ENCODE results near the gene HIP1. TPM values are rescaled to one million over a fixed set of nuclear protein-coding genes. Genes with fewer than 3 reads are reported as not detected.
"Not testable (repeated sequence)": the region's sequence is repeated elsewhere in the genome, so short reads cannot be mapped to it uniquely, and the experiment has no call there.

Gene HIP1
- total RNA-seq, 2 experiments from 2014 or later: 5.5 to 5.7 TPM

DNA sequence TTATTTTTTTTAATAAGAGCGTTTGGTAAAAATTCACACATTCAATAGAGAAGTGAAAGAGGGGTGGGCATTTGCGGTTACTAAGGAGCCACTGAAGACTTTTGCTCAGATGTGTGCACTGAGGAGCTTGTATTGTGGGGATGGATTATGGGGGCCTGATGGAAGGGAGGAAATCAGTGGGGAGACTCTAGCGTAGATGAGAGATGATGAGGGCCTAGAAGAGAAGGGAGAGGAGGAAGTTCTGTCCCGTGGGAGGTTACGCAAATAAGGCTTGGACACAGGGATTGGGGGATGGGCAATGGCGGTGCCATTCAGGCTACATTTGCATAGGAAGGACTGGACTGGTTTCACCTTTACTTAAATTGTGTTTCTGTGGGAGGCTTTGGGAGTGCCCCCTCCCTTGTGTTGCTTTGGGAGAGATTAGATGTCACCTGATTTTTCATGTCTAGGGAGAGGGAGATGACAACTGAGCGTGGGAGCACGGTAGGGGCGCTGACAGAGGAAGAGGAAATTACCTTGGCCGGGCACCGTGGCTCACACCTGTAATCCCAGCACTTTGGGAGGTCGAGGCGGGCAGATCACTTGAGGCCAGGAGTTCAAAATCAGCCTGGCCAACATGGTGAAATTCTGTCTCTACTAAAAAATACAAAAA lies 2.2 kb upstream of the HIP1 start:
- ChIA-PET POLR2A (no interaction called here), CTCF (interaction anchor here (1.1 kb wide), 1 partner anchor 15 kb away, joined by 3 read pairs; no protein-coding TSS in a partner anchor)

DNA sequence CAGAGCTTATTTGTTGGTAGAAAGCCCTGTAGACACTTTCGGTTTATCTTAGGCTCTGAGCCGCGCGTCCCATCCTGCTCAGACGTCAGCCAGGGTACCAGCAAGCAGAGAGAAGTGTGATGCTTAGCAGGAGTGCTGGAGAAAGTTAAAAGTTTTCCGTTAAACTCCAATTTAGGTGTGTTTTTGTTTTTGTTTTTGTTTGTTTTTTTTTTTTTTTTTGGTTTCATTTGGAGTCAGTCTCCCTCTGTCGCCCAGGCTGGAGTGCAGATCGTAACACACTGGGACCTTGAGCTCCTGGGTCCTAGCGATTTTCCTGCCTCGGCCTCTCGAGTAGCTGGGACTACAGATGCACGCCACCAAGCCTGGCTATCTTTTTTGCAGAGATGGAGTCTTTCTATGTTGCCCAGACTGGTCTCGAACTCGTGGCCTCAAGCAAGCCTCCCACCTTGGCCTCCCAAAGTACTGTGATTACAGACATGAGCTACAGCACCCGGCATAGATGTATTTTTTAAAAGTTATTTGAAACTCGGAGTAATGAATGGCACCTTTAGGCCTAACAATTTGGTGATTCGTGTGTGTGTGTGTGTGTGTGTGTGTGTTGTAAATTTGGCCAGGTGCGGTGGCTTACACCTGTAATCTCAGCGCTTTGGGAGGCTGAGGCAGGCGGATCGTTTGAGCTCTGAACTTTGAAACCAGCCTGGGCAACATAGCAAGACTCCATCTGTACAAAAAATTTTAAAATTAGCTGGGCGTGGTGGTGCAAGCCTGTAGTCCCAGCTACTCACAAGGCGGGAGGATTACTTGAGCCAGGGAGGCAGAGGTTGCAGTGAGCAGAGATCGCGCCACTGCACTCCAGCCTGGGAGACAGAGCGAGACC lies 1.3 kb upstream of the HIP1 start:
- CTCF ChIA-PET: interaction anchor here (0.6 to 1.2 kb wide), 5 partner anchors 9 to 426 kb away, joined by 3 to 7 read pairs (median 3); no protein-coding TSS in a partner anchor
- POLR2A ChIA-PET: interaction anchor here (0.7 kb wide), 1 partner anchor 254 kb away, joined by 5 read pairs; no protein-coding TSS in a partner anchor

DNA sequence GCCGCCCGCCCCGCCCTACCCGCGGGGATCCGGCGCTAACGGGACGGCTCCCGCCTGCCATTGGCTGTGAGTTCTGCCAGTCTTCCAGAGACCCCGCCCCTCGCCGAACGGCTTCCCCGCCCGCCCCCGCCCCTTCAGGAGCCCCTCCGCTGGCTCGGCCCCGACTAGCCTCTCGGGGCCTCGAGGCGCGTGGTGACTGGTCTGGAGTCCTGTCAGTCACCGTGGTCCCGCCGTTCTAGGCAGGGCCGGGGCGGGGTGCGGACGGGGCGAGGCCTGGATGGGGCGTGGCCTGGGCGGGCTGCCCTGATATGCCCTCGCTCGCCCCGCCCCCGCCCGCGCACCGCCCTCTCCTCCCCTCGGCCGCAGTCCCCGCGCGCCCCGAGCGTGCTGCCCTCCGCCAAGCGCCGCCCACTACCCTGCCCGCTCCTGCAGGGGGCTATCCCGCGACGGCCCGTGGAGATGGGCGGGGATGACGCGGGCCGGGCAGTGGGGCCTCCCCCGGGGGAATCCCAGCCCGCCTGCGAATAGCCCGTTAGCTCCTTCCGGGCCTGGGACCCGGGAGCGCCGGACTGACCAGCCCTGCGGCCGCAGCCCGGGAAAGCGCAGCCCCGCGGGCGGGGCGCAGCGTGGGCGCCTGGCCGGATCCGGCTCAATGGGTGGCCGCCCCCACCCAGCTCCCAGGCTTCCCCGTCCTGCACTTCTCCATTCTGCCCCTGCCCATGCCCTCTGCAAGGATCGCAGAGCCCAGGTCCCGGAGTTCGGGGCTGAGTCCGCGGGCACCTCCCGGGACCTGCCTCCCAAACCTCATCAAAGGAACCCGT lies 444 bp upstream of the HIP1 start:
- CTCF ChIA-PET: interaction anchor here (0.7 to 1.2 kb wide), 2 partner anchors 16 to 427 kb away, joined by 3 to 5 read pairs; no protein-coding TSS in a partner anchor
- POLR2A ChIA-PET: no interaction called here

DNA sequence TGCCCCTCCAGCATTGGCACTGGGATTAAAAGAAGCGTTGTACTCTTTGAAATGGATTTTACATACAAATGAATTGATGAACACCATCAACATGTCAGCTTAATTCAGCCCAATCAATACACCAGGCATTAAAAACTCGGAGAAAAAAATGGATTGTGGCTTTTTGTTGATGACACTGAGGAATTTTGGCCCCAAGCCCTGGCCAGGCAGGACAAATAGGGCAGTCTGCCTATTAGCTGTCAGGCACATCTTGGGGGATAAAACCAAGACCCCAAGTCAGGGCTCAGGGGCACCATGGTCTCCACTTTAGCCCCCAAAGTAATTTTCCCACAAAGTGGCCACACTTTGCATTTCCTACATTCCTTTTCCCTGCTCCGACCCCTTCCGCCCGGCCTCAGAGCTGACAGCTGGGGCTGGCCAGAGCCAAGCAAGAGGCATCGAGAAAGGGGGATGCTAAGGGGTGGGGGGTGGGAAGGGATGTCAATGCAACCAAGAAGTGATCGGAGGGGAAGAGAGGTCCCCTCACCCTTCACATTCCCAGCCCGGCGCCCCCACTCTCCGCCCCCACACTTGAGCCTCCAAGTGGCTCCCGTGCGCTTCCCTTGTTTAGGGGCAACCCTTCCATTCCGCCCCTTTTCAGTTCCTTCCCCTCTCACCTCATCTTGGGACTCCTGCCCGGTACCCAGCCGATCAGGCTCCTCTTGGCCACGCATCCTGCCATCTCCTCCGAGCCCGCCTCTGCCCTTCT lies 711 bp downstream of the HIP1 start:
- CTCF ChIA-PET: no interaction called here

DNA sequence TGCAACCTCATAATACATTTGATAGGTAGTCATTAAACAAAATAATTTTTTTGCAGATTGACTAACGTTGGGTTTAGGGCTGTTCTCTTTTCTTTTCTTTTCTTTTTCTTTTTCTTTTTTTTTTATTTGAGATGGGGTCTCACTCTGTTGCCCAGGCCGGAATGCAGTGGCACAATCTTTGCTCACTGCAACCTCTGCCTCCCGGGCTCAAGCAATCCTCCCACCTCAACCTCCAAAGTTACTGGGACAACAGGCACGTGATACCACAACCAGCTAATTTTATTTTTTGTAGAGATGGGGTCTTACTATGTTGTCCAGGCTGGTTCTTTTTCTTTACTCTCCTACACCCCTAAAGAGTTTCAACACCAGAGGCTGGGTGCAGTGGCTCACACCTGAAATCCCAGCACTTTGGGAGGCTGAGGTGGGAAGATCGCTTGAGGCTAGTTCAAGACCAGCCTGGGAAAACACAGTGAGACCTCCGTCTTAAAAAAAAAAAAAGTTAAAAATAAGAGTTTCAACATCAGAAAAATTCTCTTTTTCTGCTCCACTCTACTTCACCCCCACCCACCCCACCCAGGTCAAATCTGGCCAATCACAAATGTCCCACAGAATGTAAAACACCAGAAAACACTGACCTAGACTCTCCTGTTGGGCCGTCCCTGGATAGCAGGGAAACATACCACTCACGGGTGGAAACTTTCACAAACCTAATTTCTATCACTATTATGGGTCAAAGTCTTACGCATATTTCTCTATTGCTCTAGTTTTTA lies 3.0 kb downstream of the HIP1 start:
- ChIA-PET CTCF (no interaction called here), POLR2A (no interaction called here)

More for the DNA sequence above, 711 bp downstream of the HIP1 start:
- POLR2A ChIA-PET: no interaction called here

DNA sequence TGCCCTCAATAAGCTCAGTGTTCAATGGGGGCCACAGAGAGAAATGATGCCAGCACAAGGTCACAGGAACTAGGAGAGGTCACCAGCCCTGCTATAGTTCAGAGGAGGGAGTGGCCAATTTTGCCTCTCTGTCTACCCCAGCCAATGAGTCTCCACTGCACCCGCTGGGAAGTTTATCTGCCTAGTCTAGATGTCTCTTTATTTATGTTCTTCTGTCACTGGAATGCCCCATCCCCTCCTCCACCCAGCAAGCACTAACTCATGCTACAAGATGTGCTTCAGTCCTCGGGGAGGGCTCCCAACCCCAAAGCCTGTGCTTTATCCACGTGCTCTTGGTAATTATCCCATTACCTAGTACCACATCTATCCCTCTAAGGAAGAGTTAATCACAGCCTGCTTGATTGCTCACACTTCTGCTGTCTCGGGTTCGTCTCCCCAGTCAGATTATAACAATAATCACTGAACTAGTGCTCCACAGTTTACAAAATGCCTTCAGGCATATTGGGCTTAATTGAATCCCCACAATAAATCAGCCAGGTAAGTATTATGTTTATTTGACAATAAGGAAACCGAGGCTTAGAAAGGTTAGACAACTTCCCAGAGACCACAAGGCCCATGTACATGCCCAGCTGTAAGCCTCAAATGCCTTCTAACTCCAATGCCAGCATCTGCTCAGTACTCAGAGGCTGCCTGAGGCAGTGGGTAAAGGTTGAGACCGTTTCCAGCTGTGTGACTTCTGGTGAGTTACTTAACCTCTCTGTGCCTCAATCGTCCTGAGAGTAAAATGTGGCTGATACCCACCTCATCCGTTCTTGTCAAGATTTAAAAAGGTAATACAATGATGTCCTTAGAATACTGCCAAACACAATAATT lies 3.9 kb downstream of the HIP1 start:
- POLR2A ChIA-PET: no interaction called here
- CTCF ChIA-PET: no interaction called here

DNA sequence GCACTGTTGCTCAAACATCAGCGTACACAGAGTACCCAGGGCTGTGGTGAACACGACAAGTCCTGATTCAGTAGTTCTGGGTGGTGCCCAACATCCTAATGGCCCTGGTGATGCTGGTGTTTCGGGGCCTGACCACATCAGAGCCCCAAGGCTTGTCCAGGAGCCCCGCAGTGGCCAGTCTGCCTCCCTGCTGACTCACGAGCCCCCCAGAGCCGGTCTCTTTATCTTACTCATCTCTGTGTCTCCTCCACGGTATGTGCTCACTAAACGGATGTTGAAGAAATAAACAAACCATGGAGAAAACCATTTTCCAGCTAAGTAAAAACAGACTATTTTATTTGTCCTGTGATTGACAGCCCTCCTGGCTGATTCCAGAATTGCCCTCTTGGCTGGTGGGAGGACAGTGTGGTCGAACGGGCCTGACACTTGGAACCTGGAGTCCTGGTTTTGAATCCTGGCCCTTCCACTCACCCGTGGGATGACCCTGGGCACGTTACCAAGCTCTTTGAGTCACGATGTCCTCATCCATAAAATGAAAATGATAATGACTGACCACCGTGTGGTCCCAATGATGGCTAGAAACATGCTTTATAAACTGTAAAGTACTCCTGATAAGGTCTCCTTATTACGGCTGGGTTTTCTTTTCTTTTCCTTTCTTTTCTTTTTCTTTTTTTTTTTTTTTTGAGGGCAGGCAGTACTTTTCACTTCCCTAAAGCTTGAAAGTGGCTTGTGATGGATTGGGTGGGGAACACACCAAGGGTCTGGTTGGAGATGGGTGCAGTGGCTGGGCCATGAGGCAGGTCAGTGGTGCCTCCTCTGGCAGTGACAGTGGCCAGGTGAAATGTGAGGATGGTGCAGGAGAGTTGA lies 5.7 kb downstream of the HIP1 start:
- ChIA-PET POLR2A (no interaction called here), CTCF (interaction anchor here (0.6 kb wide), 1 partner anchor 68 kb away, joined by 3 read pairs; no protein-coding TSS in a partner anchor)

DNA sequence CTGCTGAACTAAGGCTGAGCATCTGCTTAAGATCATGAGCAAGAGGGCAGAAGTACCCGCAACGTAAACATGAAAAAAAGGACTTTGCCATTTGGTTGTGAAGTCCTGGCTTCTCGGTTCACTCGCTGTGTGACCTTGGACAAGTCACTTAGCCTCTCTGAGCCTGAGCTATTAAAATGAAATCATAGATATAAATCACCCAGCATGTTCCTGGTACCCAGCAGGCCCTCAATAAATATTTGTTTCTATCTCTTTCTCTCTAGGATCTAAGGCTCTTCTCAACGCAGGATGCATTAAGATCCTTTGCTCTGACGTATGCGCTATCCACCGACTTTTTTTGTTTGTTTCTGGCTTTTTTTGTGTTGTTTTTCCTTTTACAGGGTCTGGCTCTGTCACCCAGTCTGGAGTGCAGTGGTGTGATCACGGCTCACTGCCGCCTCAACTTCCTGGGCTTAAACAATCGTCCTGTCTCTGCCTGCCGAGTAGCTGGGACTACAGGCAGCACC lies 6.7 kb downstream of the HIP1 start:
- CTCF ChIA-PET: interaction anchor here (0.6 kb wide), 1 partner anchor 22 kb away, joined by 3 read pairs; no protein-coding TSS in a partner anchor
- POLR2A ChIA-PET: no interaction called here

DNA sequence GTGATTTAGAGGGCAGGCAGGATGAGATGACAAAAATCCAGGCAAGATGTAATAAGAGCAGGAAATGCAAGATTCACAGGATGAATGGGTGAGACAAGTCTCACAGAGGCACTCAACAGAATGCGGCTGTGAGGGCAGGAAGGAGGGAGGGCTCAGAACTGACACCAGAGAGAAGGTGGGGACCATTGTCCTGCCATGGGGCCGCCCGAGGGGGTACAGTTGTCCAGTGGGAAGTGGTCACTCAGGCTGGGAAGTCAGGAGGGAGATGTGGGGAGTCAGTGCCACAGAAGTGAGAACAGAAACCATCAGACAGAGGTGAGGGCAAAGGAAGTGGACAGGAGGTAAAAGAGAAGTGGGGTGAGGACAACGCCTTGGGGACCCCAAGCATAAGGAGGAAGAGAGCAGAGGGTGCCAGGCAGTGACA lies 8.9 kb downstream of the HIP1 start:
- CTCF ChIA-PET: no interaction called here

DNA sequence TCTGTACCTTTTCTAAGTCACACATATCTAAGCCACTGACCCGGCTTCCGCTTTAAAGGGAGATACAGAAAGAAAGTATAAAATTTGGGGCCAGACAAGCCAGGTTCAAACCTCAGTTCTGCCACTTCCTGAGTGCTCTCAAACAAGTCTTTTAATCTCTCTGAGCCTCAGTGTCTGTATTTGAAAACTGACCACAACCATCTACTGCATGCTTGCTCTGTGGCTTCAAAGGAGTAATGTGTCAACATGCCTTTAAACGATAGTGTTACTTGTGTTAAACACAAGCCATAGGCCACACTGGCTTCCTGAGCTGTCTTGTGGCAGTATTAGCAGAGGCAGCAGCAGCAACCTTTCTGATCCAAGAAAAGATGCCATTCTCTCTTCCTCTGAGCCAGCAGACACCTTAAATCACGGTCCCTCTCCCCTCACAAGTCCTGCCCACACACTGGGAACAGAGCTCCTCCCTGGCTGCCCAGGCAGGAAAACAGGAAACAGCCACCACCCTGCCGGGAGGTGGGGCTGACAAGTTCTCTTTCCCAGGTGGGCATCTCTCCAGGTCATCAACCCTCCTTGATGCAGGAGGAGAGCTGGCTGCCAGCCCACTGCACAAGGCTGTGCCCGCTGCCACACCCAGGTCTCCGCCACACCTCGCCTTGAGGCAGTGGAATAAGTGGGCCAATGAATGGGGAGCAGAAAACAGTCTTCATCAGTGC lies 10.7 kb downstream of the HIP1 start:
- CTCF ChIA-PET: interaction anchor here (0.9 kb wide), 1 partner anchor 42 kb away, joined by 3 read pairs; no protein-coding TSS in a partner anchor

More for the DNA sequence above, 8.9 kb downstream of the HIP1 start:
- POLR2A ChIA-PET: no interaction called here

DNA sequence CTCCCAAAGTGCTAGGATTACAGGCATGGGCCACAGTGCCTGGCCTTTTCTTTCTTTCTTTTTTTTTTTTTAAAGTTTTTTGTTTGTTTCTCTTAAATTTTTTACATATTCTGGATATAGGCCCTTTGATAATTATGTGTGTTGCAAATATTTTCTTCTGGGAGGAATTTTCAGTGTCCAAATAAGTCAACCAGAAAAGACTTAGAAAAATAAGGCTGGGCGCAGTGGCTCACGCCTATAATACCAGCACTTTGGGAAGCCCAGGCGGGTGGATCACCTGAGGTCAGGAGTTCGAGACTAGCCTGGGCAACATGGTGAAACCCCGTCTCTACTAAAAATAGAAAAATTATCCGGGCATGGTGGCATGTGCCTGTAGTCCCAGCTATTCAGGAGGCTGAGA lies 11.4 kb downstream of the HIP1 start:
- POLR2A ChIA-PET: not testable (repeated sequence)
- CTCF ChIA-PET: interaction anchor here (0.6 to 1.0 kb wide), 2 partner anchors 35 to 952 kb away, joined by 3 read pairs; no protein-coding TSS in a partner anchor

More for the DNA sequence above, 10.7 kb downstream of the HIP1 start:
- POLR2A ChIA-PET: no interaction called here

DNA sequence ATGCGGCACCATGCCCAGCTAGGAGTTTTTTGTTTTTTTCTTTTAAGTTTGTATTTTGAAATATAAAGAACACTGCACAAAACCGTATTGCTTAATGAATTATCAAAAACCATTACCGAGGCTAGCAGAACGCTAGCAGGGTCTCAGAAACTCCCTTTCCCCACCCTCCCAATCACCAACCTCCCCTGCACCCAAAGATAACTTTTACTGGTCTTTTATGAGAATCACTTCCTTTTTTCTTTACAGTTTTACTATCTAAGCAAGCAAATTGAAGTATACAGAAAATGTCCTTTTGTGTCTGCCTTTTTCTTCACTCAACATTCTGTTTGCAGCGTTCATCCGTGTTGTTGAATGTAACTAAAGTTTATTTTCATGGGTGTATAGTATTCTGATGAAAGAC lies 13.4 kb downstream of the HIP1 start:
- CTCF ChIA-PET: no interaction called here
- POLR2A ChIA-PET: no interaction called here

DNA sequence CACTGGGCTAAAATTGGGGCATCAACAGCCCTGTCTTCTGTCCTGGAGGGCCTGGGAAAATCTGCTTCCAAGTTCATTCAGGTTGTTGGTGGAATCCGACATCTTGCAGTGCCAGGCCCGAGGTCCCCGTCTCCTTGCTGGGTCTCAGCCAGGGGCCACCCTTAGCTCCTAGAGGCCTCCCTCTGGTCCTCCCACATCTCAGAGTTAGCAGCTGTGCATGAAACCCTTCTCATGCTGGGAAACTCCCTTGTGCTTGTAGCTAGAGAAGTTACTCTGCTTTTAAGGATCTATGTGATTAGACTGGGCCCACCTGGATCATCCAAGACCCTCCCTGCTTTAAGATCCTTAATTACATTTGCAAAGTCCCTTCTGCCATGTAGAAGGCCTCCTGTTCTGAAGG lies 15.3 kb downstream of the HIP1 start:
- ChIA-PET CTCF (no interaction called here), POLR2A (no interaction called here)

DNA sequence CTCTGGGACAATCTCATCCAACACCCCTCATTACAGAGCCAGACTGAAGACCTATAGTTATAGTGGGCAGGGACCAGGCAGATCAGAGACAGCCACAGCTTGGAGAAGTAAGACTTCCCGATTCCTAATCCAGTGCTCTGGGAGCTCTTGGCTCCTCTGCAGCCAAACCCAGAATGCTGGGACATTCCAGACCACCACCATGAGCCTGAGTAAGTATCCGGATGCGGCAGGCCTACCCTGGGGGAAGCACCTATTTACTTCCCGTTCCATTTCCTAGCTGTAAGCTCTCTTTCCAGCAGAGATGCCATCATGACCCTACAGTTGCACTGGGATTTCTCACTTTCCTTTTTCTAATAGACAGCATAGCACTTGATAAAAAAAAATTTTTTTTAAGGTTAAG lies 16.4 kb downstream of the HIP1 start:
- ChIA-PET POLR2A (no interaction called here), CTCF (interaction anchor here (1.2 kb wide), 1 partner anchor 40 kb away, joined by 3 read pairs; no protein-coding TSS in a partner anchor)

DNA sequence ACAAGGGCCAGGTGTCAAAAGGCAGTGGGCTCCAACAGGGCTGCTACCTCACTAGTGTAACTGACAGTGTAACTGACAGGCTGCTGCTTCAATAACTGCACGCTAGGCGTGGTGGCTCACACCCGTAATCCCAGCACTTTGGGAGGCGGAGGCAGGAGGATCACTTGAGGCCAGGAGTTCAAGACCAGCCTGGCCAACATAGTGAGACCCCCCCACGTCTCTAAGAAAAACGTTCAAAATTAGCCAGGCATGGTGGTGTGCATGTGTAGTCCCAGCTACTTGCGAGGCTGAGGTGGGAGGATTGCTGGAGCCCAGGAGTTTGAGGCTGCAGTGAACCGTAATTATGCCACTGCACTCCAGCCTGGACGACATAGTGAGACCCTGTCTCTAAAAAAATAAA lies 16.8 kb downstream of the HIP1 start:
- POLR2A ChIA-PET: not testable (repeated sequence)

DNA sequence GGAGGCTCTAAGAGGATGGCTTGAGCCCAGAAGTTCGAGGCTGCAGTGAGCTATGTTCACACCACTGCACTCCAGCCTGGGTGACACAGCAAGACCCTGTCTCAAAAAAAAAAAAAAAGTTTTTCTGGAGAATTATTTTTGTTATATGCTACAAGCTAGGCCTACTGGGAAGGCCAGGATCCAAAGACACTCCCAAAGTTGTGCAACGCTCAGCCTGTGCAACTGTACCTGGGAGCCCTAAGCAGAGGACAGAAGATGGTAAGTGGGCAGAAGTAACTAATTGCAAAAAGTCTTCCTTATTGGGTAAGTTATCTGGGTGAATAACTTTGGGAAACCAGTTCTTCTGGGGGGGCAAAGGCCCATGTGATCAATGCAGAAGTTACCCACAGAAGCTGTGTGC lies 17.3 kb downstream of the HIP1 start:
- POLR2A ChIA-PET: no interaction called here
- CTCF ChIA-PET: no interaction called here

More for the DNA sequence above, 16.8 kb downstream of the HIP1 start:
- CTCF ChIA-PET: interaction anchor here (1.2 kb wide), 1 partner anchor 40 kb away, joined by 3 read pairs; no protein-coding TSS in a partner anchor

All from activated CD8-positive, alpha-beta memory T cell treated with anti-CD3 and anti-CD28 coated beads for 36 hours (primary cell).